ENCODE measurements around the gene CD164. TPM values are rescaled to one million over a fixed set of nuclear protein-coding genes. Genes with fewer than 3 reads are reported as not detected.

Gene CD164
- polyA plus RNA-seq, 3 donors: 106 to 392 (median 272) TPM

DNA sequence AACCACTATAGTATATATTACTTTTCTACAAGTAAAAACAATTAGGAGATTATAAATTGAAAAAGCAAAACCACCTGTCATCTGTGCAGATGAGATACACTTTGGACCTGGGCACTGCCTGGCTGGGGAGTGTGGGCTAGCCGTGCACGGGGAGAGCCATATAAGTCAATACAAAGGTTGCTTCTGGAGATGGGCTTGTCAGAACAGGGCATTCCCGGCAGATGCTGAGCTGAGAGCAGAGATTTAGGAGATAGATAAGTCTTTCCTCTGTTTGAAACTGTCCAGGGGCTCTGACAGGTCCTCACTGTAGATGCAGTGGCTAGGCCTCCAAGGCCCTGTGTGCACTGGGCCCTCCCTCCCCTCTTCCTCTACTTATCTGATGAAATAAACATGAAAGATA, 34.5 kb downstream of the CD164 start:
- Mint-ChIP-seq H3K9me3 (peaks cover 0 to 5% (median 0%) of the 10 kb centered on the region in 7 donors), H3K27ac (peak overlapping the region; percentile 30 to 63 (median 46)), H3K36me3 (peaks cover 13 to 18% of the 10 kb centered on the region in 2 donors), H3K4me1 (peaks cover 63% of the 10 kb centered on the region), H3K27me3 (ENCODE audit: low read depth in 3 of 3) (no peaks in the 10 kb centered on the region), H3K4me3 (no peak overlapping the region)
- Histone ChIP-seq H3K9ac (ENCODE audit: insufficient read depth, low read length, poor library complexity, severe bottlenecking) (no peak overlapping the region), H3K79me2 (ENCODE audit: insufficient read depth, low read length) (no peaks in the 10 kb centered on the region), H4K20me1 (ENCODE audit: insufficient read depth, low read length) (no peaks in the 10 kb centered on the region), H3K4me1 (ENCODE audit: control insufficient read depth in 1 of 2, insufficient read depth in 2 of 2, low read length in 2 of 2) (peaks cover 55 to 56% of the 10 kb centered on the region in 2 donors), H2AFZ (ENCODE audit: insufficient read depth, low read depth, low read length, poor library complexity, severe bottlenecking) (no peak overlapping the region), H3K36me3 (replicated peaks in 1 of 2; ENCODE audit: control insufficient read depth in 1 of 2, insufficient read depth in 2 of 2, low read length in 2 of 2) (no peaks in the 10 kb centered on the region), H3K27ac (ENCODE audit: low read depth in 1 of 2, low read length in 2 of 2) (peak overlapping the region in 1 of 2 donors; percentile 44), H3K9me3 (replicated peaks in 1 of 2; ENCODE audit: control insufficient read depth in 1 of 2, insufficient read depth in 1 of 2, low read length in 2 of 2) (no peaks in the 10 kb centered on the region), H3K27me3 (ENCODE audit: control insufficient read depth in 2 of 2, insufficient read depth in 2 of 2, low read length in 2 of 2) (no peaks in the 10 kb centered on the region), H3K4me3 (replicated peaks in 1 of 3; ENCODE audit: low read depth in 2 of 3, low read length in 3 of 3) (no peak overlapping the region), H3K4me2 (replicated peaks; ENCODE audit: extremely low read depth, low read length, poor library complexity, severe bottlenecking) (peak overlapping the region; percentile 19)
- WGBS (ENCODE audit: insufficient coverage): 89% methylated on average over 3 of the region's 3 CpGs
- TF ChIP-seq, protein P1, sequence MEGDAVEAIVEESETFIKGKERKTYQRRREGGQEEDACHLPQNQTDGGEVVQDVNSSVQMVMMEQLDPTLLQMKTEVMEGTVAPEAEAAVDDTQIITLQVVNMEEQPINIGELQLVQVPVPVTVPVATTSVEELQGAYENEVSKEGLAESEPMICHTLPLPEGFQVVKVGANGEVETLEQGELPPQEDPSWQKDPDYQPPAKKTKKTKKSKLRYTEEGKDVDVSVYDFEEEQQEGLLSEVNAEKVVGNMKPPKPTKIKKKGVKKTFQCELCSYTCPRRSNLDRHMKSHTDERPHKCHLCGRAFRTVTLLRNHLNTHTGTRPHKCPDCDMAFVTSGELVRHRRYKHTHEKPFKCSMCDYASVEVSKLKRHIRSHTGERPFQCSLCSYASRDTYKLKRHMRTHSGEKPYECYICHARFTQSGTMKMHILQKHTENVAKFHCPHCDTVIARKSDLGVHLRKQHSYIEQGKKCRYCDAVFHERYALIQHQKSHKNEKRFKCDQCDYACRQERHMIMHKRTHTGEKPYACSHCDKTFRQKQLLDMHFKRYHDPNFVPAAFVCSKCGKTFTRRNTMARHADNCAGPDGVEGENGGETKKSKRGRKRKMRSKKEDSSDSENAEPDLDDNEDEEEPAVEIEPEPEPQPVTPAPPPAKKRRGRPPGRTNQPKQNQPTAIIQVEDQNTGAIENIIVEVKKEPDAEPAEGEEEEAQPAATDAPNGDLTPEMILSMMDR (IDR thresholded peaks at IDR 0.05): no peak
- intact Hi-C loops (cut with micrococcal nuclease): no loop called here
- no peak for DNase-seq

DNA sequence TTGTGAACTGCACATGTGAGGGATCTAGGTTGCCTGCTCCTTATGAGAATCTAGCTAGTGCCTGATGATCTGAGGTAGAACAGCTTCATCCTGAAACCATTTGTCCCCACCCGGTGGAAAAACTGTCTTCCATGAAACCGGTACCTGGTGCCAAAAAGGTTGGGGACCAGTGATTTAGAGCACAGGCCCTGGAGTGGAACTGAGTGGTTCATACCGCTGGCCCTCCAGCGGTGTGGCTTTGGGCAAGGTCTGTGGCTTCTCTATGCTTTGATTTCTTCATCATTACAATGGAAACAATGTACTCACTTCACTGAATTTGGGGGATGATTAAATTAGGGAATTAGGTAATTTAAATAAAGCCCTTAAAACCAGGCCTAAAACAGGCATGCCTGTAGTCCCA, 36.3 kb downstream of the CD164 start:
- peaks cover 37 to 38% of the 10 kb centered on the region in 2 donors for H3K4me1 ChIP-seq (ENCODE audit: control insufficient read depth in 1 of 2, insufficient read depth in 2 of 2, low read length in 2 of 2)
- no CpG with 5 or more reads among the region's 4 CpGs for WGBS (ENCODE audit: insufficient coverage)
- H2AFZ ChIP-seq (ENCODE audit: insufficient read depth, low read depth, low read length, poor library complexity, severe bottlenecking): no peak overlapping the region
- Mint-ChIP-seq H3K9me3 (peaks cover 0 to 2% (median 0%) of the 10 kb centered on the region in 7 donors), H3K36me3 (peaks cover 13 to 16% of the 10 kb centered on the region in 2 donors), H3K4me1 (peaks cover 47% of the 10 kb centered on the region), H3K27ac (peak overlapping the region in 1 of 7 donors; percentile 46), H3K27me3 (ENCODE audit: low read depth in 3 of 3) (peaks cover 0 to 4% (median 0%) of the 10 kb centered on the region in 3 donors), H3K4me3 (no peak overlapping the region)
- H3K4me2 ChIP-seq (replicated peaks; ENCODE audit: extremely low read depth, low read length, poor library complexity, severe bottlenecking): no peak overlapping the region
- no peaks in the 10 kb centered on the region for H4K20me1 ChIP-seq (ENCODE audit: insufficient read depth, low read length)
- no peaks in the 10 kb centered on the region for H3K36me3 ChIP-seq (replicated peaks in 1 of 2; ENCODE audit: control insufficient read depth in 1 of 2, insufficient read depth in 2 of 2, low read length in 2 of 2)
- TF ChIP-seq, protein P1 (IDR thresholded peaks at IDR 0.05): no peak
- H3K79me2 ChIP-seq (ENCODE audit: insufficient read depth, low read length): no peaks in the 10 kb centered on the region
- H3K9ac ChIP-seq (ENCODE audit: insufficient read depth, low read length, poor library complexity, severe bottlenecking): no peak overlapping the region
- H3K27me3 ChIP-seq (ENCODE audit: control insufficient read depth in 2 of 2, insufficient read depth in 2 of 2, low read length in 2 of 2): no peaks in the 10 kb centered on the region
- H3K4me3 ChIP-seq (replicated peaks in 1 of 3; ENCODE audit: low read depth in 2 of 3, low read length in 3 of 3): no peak overlapping the region
- intact Hi-C loops (cut with micrococcal nuclease): no loop called here
- H3K9me3 ChIP-seq (replicated peaks in 1 of 2; ENCODE audit: control insufficient read depth in 1 of 2, insufficient read depth in 1 of 2, low read length in 2 of 2): no peaks in the 10 kb centered on the region
- no peak for DNase-seq
- H3K27ac ChIP-seq (ENCODE audit: low read depth in 1 of 2, low read length in 2 of 2): no peak overlapping the region
